Measurements from ENCODE around the gene IQSEC1.

Gene IQSEC1

DNA sequence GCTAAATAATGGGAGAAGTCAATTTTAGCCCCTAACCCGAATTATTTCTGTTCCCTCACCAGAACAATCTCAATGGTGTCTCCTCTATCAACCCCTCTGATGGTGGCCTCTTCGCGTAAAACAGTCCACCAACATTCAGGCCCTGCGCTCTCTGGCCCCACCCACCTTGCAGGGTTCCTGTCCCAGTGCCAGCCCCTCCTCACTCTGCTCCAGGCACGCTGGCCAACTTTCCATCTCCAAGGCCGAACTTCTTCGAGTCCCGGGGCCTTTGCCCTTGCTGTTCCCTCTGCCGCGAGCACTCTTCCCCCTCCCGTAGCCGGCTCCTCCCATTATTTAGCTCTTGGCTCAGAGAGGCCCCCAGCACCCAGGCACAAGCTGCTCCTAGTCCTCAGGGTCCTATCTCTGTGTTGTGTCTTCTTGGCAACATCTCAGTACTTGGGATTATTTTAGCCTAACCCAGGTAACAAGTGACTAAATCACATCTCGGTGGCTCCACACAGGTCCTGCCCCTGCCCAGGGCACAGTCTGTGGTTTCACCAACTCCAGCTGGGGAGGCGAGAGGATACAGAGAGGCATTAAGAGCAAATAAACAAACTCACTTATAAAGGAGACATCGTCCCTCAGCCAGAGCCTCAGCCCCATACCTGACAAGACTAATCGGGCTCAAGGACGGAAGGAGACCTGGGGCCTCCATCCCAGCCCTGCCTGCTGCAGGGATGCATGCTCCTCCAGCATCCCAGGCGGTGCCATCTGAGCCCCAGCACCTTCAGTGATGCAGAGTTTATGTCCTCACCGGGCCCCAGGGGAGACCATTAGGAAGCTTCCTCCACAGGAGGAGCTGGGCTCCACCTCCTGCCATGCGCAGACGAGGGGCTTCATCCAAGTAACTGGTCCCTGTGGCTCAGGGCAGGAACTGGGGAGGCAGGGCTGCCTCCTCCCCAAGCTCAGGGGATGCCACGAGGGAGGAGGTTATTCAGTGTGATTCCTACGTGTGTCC lies 19.7 kb upstream of the IQSEC1 start:
- TF ChIP-seq CTCF (IDR thresholded peaks at IDR 0.05), result no peak
- Histone ChIP-seq H3K9me3 (no peaks in the 10 kb centered on the region), H3K27ac (no peak overlapping the region), H3K36me3 (no peaks in the 10 kb centered on the region), H3K4me1 (peaks cover 0 to 18% (median 6%) of the 10 kb centered on the region in 4 donors), H3K27me3 (no peaks in the 10 kb centered on the region), H3K4me3 (no peak overlapping the region)
- DNase-seq, result no peak
- intact Hi-C loops (cut with DNase I; ENCODE audit: low total_unique reads), result loop anchor here (10.0 kb wide), 2 partner anchors 192 to 552 kb away; no protein-coding TSS in a partner anchor

GRCh38 chr3:13091898-13092611 lies 18.8 kb upstream of the IQSEC1 start:
- no peaks in the 10 kb centered on the region for H3K36me3 ChIP-seq
- no peaks in the 10 kb centered on the region for H3K9me3 ChIP-seq
- no peak overlapping the region for H3K4me3 ChIP-seq
- peaks cover 0 to 18% (median 13%) of the 10 kb centered on the region in 4 donors for H3K4me1 ChIP-seq
- TF ChIP-seq CTCF (IDR thresholded peaks at IDR 0.05), result peak; percentile 96 to 98
- no peaks in the 10 kb centered on the region for H3K27me3 ChIP-seq
- peak; percentile 84 to 89 for DNase-seq
- no peak overlapping the region for H3K27ac ChIP-seq
- intact Hi-C loops (cut with DNase I; ENCODE audit: low total_unique reads), result loop anchor here (2.0 to 10.0 kb wide), 3 partner anchors 193 to 553 kb away; no protein-coding TSS in a partner anchor

GRCh38 chr3:13088028-13089006 lies 15.1 kb upstream of the IQSEC1 start:
- peak in 1 of 2 donors; percentile 41 for DNase-seq
- H3K9me3 ChIP-seq, result no peaks in the 10 kb centered on the region
- H3K4me1 ChIP-seq, result peaks cover 0 to 17% (median 12%) of the 10 kb centered on the region in 4 donors
- H3K4me3 ChIP-seq, result no peak overlapping the region
- H3K27ac ChIP-seq, result peak overlapping the region in 1 of 2 donors; percentile 53
- no peak for TF ChIP-seq CTCF (IDR thresholded peaks at IDR 0.05)
- intact Hi-C loops (cut with DNase I; ENCODE audit: low total_unique reads), result no loop called here
- no peaks in the 10 kb centered on the region for H3K27me3 ChIP-seq
- H3K36me3 ChIP-seq, result no peaks in the 10 kb centered on the region

GRCh38 chr3:13087320-13087990 lies 14.2 kb upstream of the IQSEC1 start:
- Histone ChIP-seq H3K4me3 (no peak overlapping the region), H3K27ac (peak overlapping the region in 1 of 2 donors; percentile 53), H3K9me3 (no peaks in the 10 kb centered on the region), H3K27me3 (no peaks in the 10 kb centered on the region), H3K36me3 (no peaks in the 10 kb centered on the region), H3K4me1 (peaks cover 0 to 15% (median 8%) of the 10 kb centered on the region in 4 donors)
- intact Hi-C loops (cut with DNase I; ENCODE audit: low total_unique reads), result no loop called here
- TF ChIP-seq CTCF (IDR thresholded peaks at IDR 0.05), result no peak
- DNase-seq, result no peak
